GM10266 (cell line): ENCODE results near the gene KIAA1958.

Experiments used
- DNase-seq: peaks from one replicate; pipeline ENCODE4 v3.0.0; 2012; ENCODE audit errors: extremely low spot score
- CTCF ChIP-seq: IDR thresholded peaks from 2 replicates; pipeline ENCODE4 v1.5.1; 2012; ENCODE audit warnings: mild to moderate bottlenecking, low read depth; ENCODE audit not compliant: control insufficient read depth, insufficient read depth; ENCODE audit errors: missing control alignments

KIAA1958 gene

GRCh38 chr9:112604790-112605189 is 118.2 kb downstream of the KIAA1958 start:
- TF ChIP-seq CTCF = no peak
- DNase-seq = no peak

GRCh38 chr9:112605518-112605917 is 118.9 kb downstream of the KIAA1958 start:
- peak; percentile 45 for DNase-seq
- no peak for TF ChIP-seq CTCF

GRCh38 chr9:112605963-112606699 is 119.5 kb downstream of the KIAA1958 start:
- no peak for DNase-seq
- no peak for TF ChIP-seq CTCF

- no peak for TF ChIP-seq CTCF
These were observed 122.2 kb downstream of the KIAA1958 start for GRCh38 chr9:112608851-112609250.

GRCh38 chr9:112615584-112616266 is 129.1 kb downstream of the KIAA1958 start:
- DNase-seq = no peak
- TF ChIP-seq CTCF = no peak

More at GRCh38 chr9:112608851-112609250, 122.2 kb downstream of the KIAA1958 start:
- no peak for DNase-seq

GRCh38 chr9:112617371-112617770 is 130.7 kb downstream of the KIAA1958 start:
- no peak for DNase-seq
- TF ChIP-seq CTCF = no peak
